Measurements from ENCODE around the gene ESYT1.

DNA sequence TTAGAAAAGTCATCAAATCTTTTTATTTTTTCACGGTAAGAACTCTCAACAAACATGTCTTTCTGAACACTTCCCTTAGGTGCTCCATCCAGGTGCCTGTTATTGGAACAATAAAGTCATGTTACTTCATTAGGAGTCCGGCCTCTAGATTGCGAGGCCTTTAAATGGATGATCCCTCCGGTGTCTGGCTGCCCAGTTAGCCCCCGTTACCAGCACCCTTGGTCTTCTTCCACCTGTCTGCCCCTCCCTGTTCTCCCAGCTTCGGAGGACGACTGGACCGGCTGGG is 24.3 kb upstream of the ESYT1 start:
- TF ChIP-seq CTCF (optimal IDR thresholded peaks at IDR 0.05 in 1 of 3, IDR thresholded peaks at IDR 0.05 in 1 of 3, conservative IDR thresholded peaks at IDR 0.05 in 1 of 3; ENCODE audit: extremely low read depth in 1 of 3, insufficient read depth in 2 of 3, low read length in 3 of 3) (no peak), EZH2 (IDR thresholded peaks at IDR 0.05; ENCODE audit: low read length) (no peak)
